Thyroid gland (tissue), 4 donors: ENCODE data around the gene PECR.

Source experiments
- CTCF ChIP-seq, 6 experiments: fragments of 200-600 bp in 3 of 6; fragments of 450-650 bp in 3 of 6; sonication (generic) in 3 of 6; IDR thresholded peaks; one replicate each; pipeline ENCODE4 v1.5.1; 2016 to 2019; ENCODE audit warnings: antibody characterized with exemption in 6 of 6, mild to moderate bottlenecking in 2 of 6, inconsistent platforms in 1 of 6, moderate library complexity in 1 of 6
- POLR2A ChIP-seq, 2 donors: fragments of 450-650 bp; IDR thresholded peaks; one replicate each; pipeline ENCODE4 v1.6.1; 2017; ENCODE audit warnings: antibody characterized with exemption in 2 of 2, mild to moderate bottlenecking in 2 of 2, moderate library complexity in 1 of 2

GRCh38 chr2:216108967-216109921 is 27.6 kb upstream of the PECR start, which contains the start of gene XRCC5:
- TF ChIP-seq POLR2A (IDR thresholded peaks at IDR 0.05) (peak in 1 of 2 donors; percentile 73), CTCF (IDR thresholded peaks at IDR 0.05) (no peak)
